Calu3 (cell line): Measurements from ENCODE around the gene HYKK. TPM values are rescaled to one million over a fixed set of nuclear protein-coding genes. Genes with fewer than 3 reads are reported as not detected.
A peak's percentile ranks its signal among the peaks of the same experiment; 100 is the strongest.
"Not testable (repeated sequence)": the region's sequence is repeated elsewhere in the genome, so short reads cannot be mapped to it uniquely, and the experiment has no call there.

Experiments
- BruUV-seq: library from RNA; stranded (reverse); fragments of 400-500 nt; replicated peaks from 2 replicates; lab custom pipeline; 2021; lab: Mats Ljungman, UMichigan
- CTCF ChIA-PET: fragments of 300-600 bp; sonication (Branson Sonifier 250); formaldehyde crosslinking; loops from one replicate; lab custom pipeline; 2022; ENCODE audit warnings: antibody characterized with exemption; lab: Charles Lee
- DNase-seq: peaks from one replicate; pipeline ENCODE4 v3.0.0; 2022
- H3K27ac Mint-ChIP-seq: one replicate; pipeline ENCODE4 v1.8.0; 2022; ENCODE audit warnings: mixed read lengths; ENCODE audit not compliant: unreplicated experiment
- H3K27me3 Mint-ChIP-seq: one replicate; pipeline ENCODE4 v1.8.0; 2022; ENCODE audit warnings: mixed read lengths; ENCODE audit not compliant: unreplicated experiment
- H3K36me3 Mint-ChIP-seq: one replicate; pipeline ENCODE4 v1.8.0; 2022; ENCODE audit warnings: mild to moderate bottlenecking, moderate library complexity, mixed read lengths; ENCODE audit not compliant: insufficient read depth, unreplicated experiment
- H3K4me1 Mint-ChIP-seq: one replicate; pipeline ENCODE4 v1.8.0; 2022; ENCODE audit warnings: mild to moderate bottlenecking, low read depth, mixed read lengths; ENCODE audit not compliant: unreplicated experiment
- H3K4me3 Mint-ChIP-seq: one replicate; pipeline ENCODE4 v1.8.0; 2022; ENCODE audit warnings: mild to moderate bottlenecking, low read depth, moderate library complexity, mixed read lengths; ENCODE audit not compliant: unreplicated experiment
- H3K9me3 Mint-ChIP-seq: one replicate; pipeline ENCODE4 v1.8.0; 2022; ENCODE audit warnings: low read depth, mixed read lengths; ENCODE audit not compliant: unreplicated experiment
- CTCF ChIP-seq: fragments of 200-600 bp; IDR thresholded peaks from one replicate; pipeline ENCODE4 v1.8.0; 2022; ENCODE audit warnings: antibody characterized with exemption; ENCODE audit not compliant: unreplicated experiment
- intact Hi-C: fragments of 100-400 bp; cut with micrococcal nuclease; formaldehyde crosslinking; loops from one replicate; pipeline ENCODE4 v1.10.0; 2022; ENCODE audit not compliant: unreplicated experiment
- total RNA-seq: library from RNA; stranded (reverse); gene quantifications from 2 replicates; pipeline ENCODE4 v1.2.3, GENCODE V29; 2022

The HYKK gene
- total RNA-seq, 1 experiment from 2014 or later, result 15.7 TPM

DNA sequence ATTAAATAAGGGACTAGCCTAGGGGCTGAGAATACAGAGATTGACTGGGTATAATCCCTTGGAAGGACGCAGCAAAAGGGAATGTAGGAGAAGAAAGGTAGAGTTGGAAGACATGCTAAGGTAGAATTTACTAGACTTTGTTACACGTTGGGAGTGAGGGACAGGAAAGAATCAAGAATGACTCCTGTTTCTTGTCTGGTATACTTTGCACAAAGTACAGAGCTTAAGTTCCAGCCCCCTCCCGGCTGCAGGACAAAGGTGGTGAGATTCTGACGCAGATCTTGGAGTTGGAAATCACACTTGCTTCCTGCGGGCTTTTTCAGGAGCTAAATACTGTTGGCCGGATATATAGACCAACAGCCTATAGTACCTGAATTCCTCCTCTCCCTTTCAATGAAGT is 895 bp downstream of the HYKK start:
- intact Hi-C loops, result no loop called here
- no TSS peak for BruUV-seq

DNA sequence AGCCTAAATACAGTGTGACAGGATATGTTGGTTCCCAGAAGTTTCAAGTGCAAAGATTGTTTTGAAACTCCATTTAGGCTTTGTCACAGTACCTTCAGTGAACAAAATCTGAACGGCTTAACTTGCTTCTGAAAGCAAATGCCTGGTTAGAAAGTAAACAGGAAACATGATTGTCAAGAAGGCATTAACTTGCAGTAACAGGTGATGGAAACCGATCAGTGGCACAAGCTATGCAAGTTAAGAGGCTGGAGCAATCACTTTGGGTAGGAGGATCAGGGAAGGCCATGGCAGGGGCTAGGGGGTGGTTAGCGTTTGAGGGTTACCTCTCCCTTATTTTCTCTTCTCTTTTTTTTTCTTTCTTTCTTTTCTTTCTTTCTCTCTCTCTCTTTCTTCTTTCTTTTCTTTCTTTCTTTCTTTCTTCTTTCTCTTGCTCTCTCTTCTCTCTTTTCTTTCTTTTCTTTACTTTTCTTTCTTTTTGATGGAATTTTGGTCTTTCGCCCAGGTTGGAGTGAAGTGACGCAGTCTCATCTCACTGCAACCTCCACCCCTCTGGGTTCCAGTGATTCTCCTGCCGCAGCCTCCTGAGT is 2.4 kb downstream of the HYKK start:
- intact Hi-C loops, result no loop called here
- Mint-ChIP-seq H3K27me3 (no peaks in the 10 kb centered on the region), H3K4me1 (no peaks in the 10 kb centered on the region), H3K4me3 (no peak overlapping the region), H3K9me3 (no peaks in the 10 kb centered on the region), H3K27ac (no peak overlapping the region), H3K36me3 (peaks cover 30% of the 10 kb centered on the region)
- no peak for DNase-seq
- CTCF ChIA-PET, result no interaction called here
- no TSS peak for BruUV-seq
- TF ChIP-seq CTCF, result no peak

More for the DNA sequence above, 895 bp downstream of the HYKK start:
- TF ChIP-seq CTCF, result no peak
- Mint-ChIP-seq H3K36me3 (peaks cover 30% of the 10 kb centered on the region), H3K4me3 (peak overlapping the region; percentile 88), H3K4me1 (no peaks in the 10 kb centered on the region), H3K9me3 (no peaks in the 10 kb centered on the region), H3K27me3 (no peaks in the 10 kb centered on the region), H3K27ac (peak overlapping the region; percentile 63)
- peak; percentile 16 for DNase-seq
- CTCF ChIA-PET, result interaction anchor here (0.8 to 1.2 kb wide), 4 partner anchors 33 to 86 kb away, joined by 3 read pairs; no protein-coding TSS in a partner anchor

DNA sequence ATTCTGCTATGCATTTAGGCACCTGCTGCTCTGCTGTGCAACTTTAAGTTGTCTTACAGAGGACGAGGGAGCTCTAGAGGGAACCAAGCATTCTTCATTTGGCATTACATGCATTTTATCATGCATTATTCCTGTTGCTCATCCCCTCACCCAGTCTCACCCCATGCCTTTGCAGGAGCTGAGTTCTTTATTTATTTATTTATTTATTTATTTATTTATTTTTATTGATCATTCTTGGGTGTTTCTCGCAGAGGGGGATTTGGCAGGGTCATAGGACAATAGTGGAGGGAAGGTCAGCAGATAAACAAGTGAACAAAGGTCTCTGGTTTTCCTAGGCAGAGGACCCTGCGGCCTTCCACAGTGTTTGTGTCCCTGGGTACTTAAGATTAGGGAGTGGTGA is 12.7 kb downstream of the HYKK start:
- H3K27ac Mint-ChIP-seq, H3K4me1 Mint-ChIP-seq, BruUV-seq, CTCF ChIA-PET, H3K27me3 Mint-ChIP-seq, intact Hi-C loops, H3K9me3 Mint-ChIP-seq, DNase-seq, H3K4me3 Mint-ChIP-seq, H3K36me3 Mint-ChIP-seq: not testable (repeated sequence)

- no peaks in the 10 kb centered on the region for H3K36me3 Mint-ChIP-seq
- peaks cover 3% of the 10 kb centered on the region for H3K9me3 Mint-ChIP-seq
- DNase-seq, result no peak
- H3K27ac Mint-ChIP-seq, result no peak overlapping the region
- intact Hi-C loops, result no loop called here
- H3K27me3 Mint-ChIP-seq, result no peaks in the 10 kb centered on the region
- no peak for TF ChIP-seq CTCF
- no TSS peak for BruUV-seq
- H3K4me3 Mint-ChIP-seq, result no peak overlapping the region
- CTCF ChIA-PET, result no interaction called here
- H3K4me1 Mint-ChIP-seq, result no peaks in the 10 kb centered on the region
Measured at GRCh38 chr15:78524230-78524629, 16.9 kb downstream of the HYKK start.

- H3K4me3 Mint-ChIP-seq, result no peak overlapping the region
- CTCF ChIA-PET, result interaction anchor here (0.7 kb wide), 1 partner anchor 9 kb away, joined by 3 read pairs; no protein-coding TSS in a partner anchor
- H3K9me3 Mint-ChIP-seq, result peaks cover 3% of the 10 kb centered on the region
- no peaks in the 10 kb centered on the region for H3K4me1 Mint-ChIP-seq
- BruUV-seq, result no TSS peak
- no peak for DNase-seq
- no peak for TF ChIP-seq CTCF
- no peaks in the 10 kb centered on the region for H3K36me3 Mint-ChIP-seq
- H3K27me3 Mint-ChIP-seq, result no peaks in the 10 kb centered on the region
- H3K27ac Mint-ChIP-seq, result no peak overlapping the region
- intact Hi-C loops, result no loop called here
Measured at GRCh38 chr15:78527325-78527724, 19.9 kb downstream of the HYKK start.
